Measurements from ENCODE around the gene SLC4A3.
"Not testable (repeated sequence)": the region's sequence is repeated elsewhere in the genome, so short reads cannot be mapped to it uniquely, and the experiment has no call there.

The SLC4A3 gene

DNA sequence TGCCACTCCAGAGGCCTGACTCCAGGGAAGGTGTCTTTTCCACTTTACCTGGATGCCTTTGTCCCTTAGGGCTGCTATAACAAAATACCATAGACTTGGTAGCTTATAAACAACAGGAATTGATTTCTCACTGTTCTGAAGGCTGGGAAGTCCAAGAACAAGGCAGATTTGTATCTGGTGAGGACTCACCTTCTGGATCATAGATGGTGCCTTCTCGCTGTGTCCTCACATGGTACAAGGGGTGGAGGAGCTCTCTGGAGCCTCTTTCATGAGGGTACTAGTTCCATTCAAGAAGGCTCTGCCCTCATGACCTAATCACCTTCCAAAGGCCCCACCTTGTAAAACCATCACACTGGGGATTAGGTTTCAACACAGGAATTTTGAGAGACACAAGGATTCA, 52.1 kb downstream of the SLC4A3 start:
- no peak for DNase-seq (ENCODE audit: low read depth)

GRCh38 chr2:219680958-219681693, 53.7 kb downstream of the SLC4A3 start:
- no peak for DNase-seq (ENCODE audit: low read depth)

DNA sequence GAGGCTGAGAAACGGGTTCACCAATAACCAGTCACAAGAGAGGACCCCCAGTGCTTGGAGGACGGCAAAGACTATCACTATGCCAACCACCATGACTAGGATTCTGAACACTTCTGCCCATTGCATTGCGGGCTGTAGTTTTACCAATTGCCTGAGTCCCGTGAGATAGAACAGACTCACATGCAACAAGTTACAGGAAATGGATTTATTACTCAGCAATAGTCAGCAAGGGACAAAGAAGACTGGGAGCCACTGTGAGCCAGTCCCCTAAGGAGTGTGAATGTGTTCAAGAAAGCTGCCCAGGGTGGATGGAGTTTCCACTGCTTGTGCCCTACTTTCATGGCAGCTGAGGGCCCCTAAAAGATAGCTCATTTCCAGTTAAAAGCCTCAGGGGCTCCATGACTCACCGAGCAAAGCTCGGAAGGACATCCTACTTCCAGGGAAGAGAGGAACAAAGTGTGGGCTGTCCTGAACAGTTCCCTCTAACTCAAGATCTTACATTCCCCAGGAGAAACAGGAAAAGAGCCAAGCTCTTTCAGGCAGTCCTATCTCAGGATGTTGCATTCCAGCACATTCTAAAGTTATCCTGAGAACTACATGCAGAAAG, 54.4 kb downstream of the SLC4A3 start:
- DNase-seq (ENCODE audit: low read depth): no peak

DNA sequence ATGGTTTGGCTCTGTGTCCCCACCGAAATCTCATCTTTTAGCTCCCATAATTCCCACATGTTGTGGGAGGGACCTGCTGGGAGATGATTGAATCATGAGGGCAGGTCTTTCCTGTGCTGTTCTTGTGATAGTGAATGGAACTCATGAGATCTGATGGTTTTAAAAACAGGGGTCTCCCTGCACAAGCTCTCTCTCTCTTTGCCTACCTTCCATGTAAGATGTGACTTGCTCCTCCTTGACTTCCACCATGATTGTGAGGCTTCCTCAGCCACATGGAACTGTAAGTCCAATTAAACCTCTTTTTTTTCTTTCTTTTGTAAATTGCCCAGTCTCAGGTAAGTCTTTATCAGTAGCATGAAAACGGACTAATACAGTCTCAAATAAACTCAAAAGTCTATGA, 56.0 kb downstream of the SLC4A3 start:
- not testable (repeated sequence) for DNase-seq (ENCODE audit: low read depth)

- DNase-seq (ENCODE audit: low read depth): no peak
Measured at GRCh38 chr2:219684721-219685689, 57.6 kb downstream of the SLC4A3 start.

GRCh38 chr2:219687272-219687671, 59.8 kb downstream of the SLC4A3 start:
- no peak for DNase-seq (ENCODE audit: low read depth)

- DNase-seq (ENCODE audit: low read depth): no peak
Measured at GRCh38 chr2:219687882-219688559, 60.6 kb downstream of the SLC4A3 start.

GRCh38 chr2:219688560-219689445, 61.4 kb downstream of the SLC4A3 start:
- peak; percentile 73 for DNase-seq (ENCODE audit: low read depth)

DNA sequence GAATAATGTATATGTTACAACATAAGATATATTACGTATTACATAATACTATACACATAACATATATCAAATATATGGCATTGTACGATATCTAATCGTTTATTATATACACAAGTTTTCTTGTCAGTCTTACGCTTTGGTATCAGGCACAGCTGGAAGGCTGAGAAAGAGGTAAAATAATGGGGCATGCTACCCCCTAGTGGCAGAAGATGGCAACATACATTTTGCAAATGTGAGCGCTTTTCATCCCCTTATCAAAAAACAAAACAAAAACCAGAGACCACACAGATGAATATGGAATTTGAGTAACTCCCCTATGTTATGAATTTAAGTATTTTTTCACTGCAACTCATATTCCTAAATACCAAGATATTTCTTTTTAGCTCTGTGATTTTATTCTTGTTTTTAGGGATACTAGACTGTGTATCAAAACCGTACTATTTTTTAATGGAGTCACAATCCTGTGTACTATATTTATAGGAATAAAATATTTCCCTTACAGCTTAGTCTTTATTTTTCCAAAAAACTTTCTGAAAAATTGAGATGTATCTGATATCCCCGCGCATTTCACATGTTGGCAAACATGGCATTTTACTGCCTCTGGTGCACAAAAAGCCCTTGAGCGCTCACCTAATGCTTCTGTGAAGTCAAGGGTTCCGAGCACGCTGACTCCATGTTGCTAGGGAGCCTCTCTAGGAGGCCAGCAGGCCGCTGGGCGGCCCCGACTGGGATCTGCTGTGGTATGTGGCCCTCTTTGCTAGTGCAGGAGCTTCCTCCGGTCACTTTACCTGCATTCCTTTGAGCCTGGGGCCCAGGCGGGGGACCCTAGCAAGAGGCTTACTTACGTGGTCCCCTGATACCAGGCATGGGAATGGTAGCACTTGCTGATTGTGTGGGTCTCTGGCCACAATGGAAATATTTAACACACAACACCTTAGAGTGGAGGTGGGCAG, 62.5 kb downstream of the SLC4A3 start:
- DNase-seq (ENCODE audit: low read depth): peak; percentile 58

GRCh38 chr2:219691571-219691970, 64.1 kb downstream of the SLC4A3 start:
- DNase-seq (ENCODE audit: low read depth): no peak

Data from non-pigmented ciliary epithelial cell (primary cell).